ENCODE measurements around the gene MAPK12.
"Not testable (repeated sequence)": the region's sequence is repeated elsewhere in the genome, so short reads cannot be mapped to it uniquely, and the experiment has no call there.

MAPK12 gene

GRCh38 chr22:50280022-50280707, 18.7 kb upstream of the MAPK12 start:
- Histone ChIP-seq H3K36me3 (ENCODE audit: control insufficient read depth, insufficient read depth, low read length) (peaks cover 87% of the 10 kb centered on the region), H3K9ac (ENCODE audit: low read depth, low read length) (no peak overlapping the region), H3K4me3 (ENCODE audit: low read depth, low read length) (no peak overlapping the region), H3K9me3 (ENCODE audit: control insufficient read depth, insufficient read depth, low read length) (peaks cover 7% of the 10 kb centered on the region; the same call in 1 of the 2 replicates), H3K27ac (ENCODE audit: low read depth, low read length) (no peak overlapping the region), H3K4me1 (ENCODE audit: control insufficient read depth, insufficient read depth, low read length) (no peaks in the 10 kb centered on the region), H3K27me3 (ENCODE audit: control insufficient read depth, insufficient read depth, low read length) (no peaks in the 10 kb centered on the region)

- Histone ChIP-seq H3K9me3 (ENCODE audit: control insufficient read depth, insufficient read depth, low read length) (peaks cover 7% of the 10 kb centered on the region; the same call in 1 of the 2 replicates), H3K27me3 (ENCODE audit: control insufficient read depth, insufficient read depth, low read length) (no peaks in the 10 kb centered on the region), H3K9ac (ENCODE audit: low read depth, low read length) (no peak overlapping the region), H3K27ac (ENCODE audit: low read depth, low read length) (no peak overlapping the region), H3K4me1 (ENCODE audit: control insufficient read depth, insufficient read depth, low read length) (no peaks in the 10 kb centered on the region), H3K36me3 (ENCODE audit: control insufficient read depth, insufficient read depth, low read length) (peaks cover 85% of the 10 kb centered on the region), H3K4me3 (ENCODE audit: low read depth, low read length) (no peak overlapping the region)
Observed at GRCh38 chr22:50278956-50279619, 17.6 kb upstream of the MAPK12 start.

GRCh38 chr22:50278461-50278860, 17.0 kb upstream of the MAPK12 start:
- no peaks in the 10 kb centered on the region for H3K27me3 ChIP-seq (ENCODE audit: control insufficient read depth, insufficient read depth, low read length)
- H3K4me3 ChIP-seq (ENCODE audit: low read depth, low read length), result no peak overlapping the region
- H3K4me1 ChIP-seq (ENCODE audit: control insufficient read depth, insufficient read depth, low read length), result no peaks in the 10 kb centered on the region
- no peak overlapping the region for H3K27ac ChIP-seq (ENCODE audit: low read depth, low read length)
- peaks cover 7% of the 10 kb centered on the region; the same call in 1 of the 2 replicates for H3K9me3 ChIP-seq (ENCODE audit: control insufficient read depth, insufficient read depth, low read length)
- peaks cover 82% of the 10 kb centered on the region for H3K36me3 ChIP-seq (ENCODE audit: control insufficient read depth, insufficient read depth, low read length)
- H3K9ac ChIP-seq (ENCODE audit: low read depth, low read length), result no peak overlapping the region

GRCh38 chr22:50277761-50278160, 16.3 kb upstream of the MAPK12 start:
- Histone ChIP-seq H3K36me3 (ENCODE audit: control insufficient read depth, insufficient read depth, low read length) (peaks cover 75% of the 10 kb centered on the region), H3K27ac (ENCODE audit: low read depth, low read length) (no peak overlapping the region), H3K4me3 (ENCODE audit: low read depth, low read length) (no peak overlapping the region), H3K4me1 (ENCODE audit: control insufficient read depth, insufficient read depth, low read length) (no peaks in the 10 kb centered on the region), H3K27me3 (ENCODE audit: control insufficient read depth, insufficient read depth, low read length) (no peaks in the 10 kb centered on the region; the same call in 1 of the 2 replicates), H3K9me3 (ENCODE audit: control insufficient read depth, insufficient read depth, low read length) (peaks cover 7% of the 10 kb centered on the region; the same call in 1 of the 2 replicates), H3K9ac (ENCODE audit: low read depth, low read length) (no peak overlapping the region)

GRCh38 chr22:50276143-50276542, 14.7 kb upstream of the MAPK12 start:
- peaks cover 4% of the 10 kb centered on the region for H3K27me3 ChIP-seq (ENCODE audit: control insufficient read depth, insufficient read depth, low read length)
- H3K36me3 ChIP-seq (ENCODE audit: control insufficient read depth, insufficient read depth, low read length), result peaks cover 59% of the 10 kb centered on the region
- peaks cover 7% of the 10 kb centered on the region; the same call in 1 of the 2 replicates for H3K9me3 ChIP-seq (ENCODE audit: control insufficient read depth, insufficient read depth, low read length)
- no peak overlapping the region for H3K9ac ChIP-seq (ENCODE audit: low read depth, low read length)
- no peak overlapping the region for H3K4me3 ChIP-seq (ENCODE audit: low read depth, low read length)
- no peaks in the 10 kb centered on the region for H3K4me1 ChIP-seq (ENCODE audit: control insufficient read depth, insufficient read depth, low read length)
- no peak overlapping the region for H3K27ac ChIP-seq (ENCODE audit: low read depth, low read length)

- H3K36me3 ChIP-seq (ENCODE audit: control insufficient read depth, insufficient read depth, low read length), result peaks cover 53% of the 10 kb centered on the region
Observed at GRCh38 chr22:50275181-50276055, 13.9 kb upstream of the MAPK12 start.

GRCh38 chr22:50274771-50275170, 13.3 kb upstream of the MAPK12 start:
- H3K27ac ChIP-seq (ENCODE audit: low read depth, low read length), result no peak overlapping the region
- peaks cover 47% of the 10 kb centered on the region for H3K36me3 ChIP-seq (ENCODE audit: control insufficient read depth, insufficient read depth, low read length)
- peaks cover 17% of the 10 kb centered on the region for H3K27me3 ChIP-seq (ENCODE audit: control insufficient read depth, insufficient read depth, low read length)

More at GRCh38 chr22:50275181-50276055, 13.9 kb upstream of the MAPK12 start:
- Histone ChIP-seq H3K27me3 (ENCODE audit: control insufficient read depth, insufficient read depth, low read length) (peaks cover 11% of the 10 kb centered on the region), H3K4me3 (ENCODE audit: low read depth, low read length) (no peak overlapping the region), H3K9me3 (ENCODE audit: control insufficient read depth, insufficient read depth, low read length) (peaks cover 7% of the 10 kb centered on the region; the same call in 1 of the 2 replicates), H3K9ac (ENCODE audit: low read depth, low read length) (no peak overlapping the region), H3K4me1 (ENCODE audit: control insufficient read depth, insufficient read depth, low read length) (no peaks in the 10 kb centered on the region), H3K27ac (ENCODE audit: low read depth, low read length) (no peak overlapping the region)

GRCh38 chr22:50274311-50274710, 12.8 kb upstream of the MAPK12 start:
- Histone ChIP-seq H3K27ac (ENCODE audit: low read depth, low read length) (no peak overlapping the region), H3K36me3 (ENCODE audit: control insufficient read depth, insufficient read depth, low read length) (peaks cover 43% of the 10 kb centered on the region), H3K4me1 (ENCODE audit: control insufficient read depth, insufficient read depth, low read length) (no peaks in the 10 kb centered on the region)

More at GRCh38 chr22:50274771-50275170, 13.3 kb upstream of the MAPK12 start:
- peaks cover 7% of the 10 kb centered on the region; the same call in 1 of the 2 replicates for H3K9me3 ChIP-seq (ENCODE audit: control insufficient read depth, insufficient read depth, low read length)
- H3K4me3 ChIP-seq (ENCODE audit: low read depth, low read length), result no peak overlapping the region
- no peaks in the 10 kb centered on the region for H3K4me1 ChIP-seq (ENCODE audit: control insufficient read depth, insufficient read depth, low read length)
- H3K9ac ChIP-seq (ENCODE audit: low read depth, low read length), result no peak overlapping the region

GRCh38 chr22:50273781-50274180, 12.3 kb upstream of the MAPK12 start:
- H3K27ac ChIP-seq (ENCODE audit: low read depth, low read length); H3K4me1 ChIP-seq (ENCODE audit: control insufficient read depth, insufficient read depth, low read length); H3K9ac ChIP-seq (ENCODE audit: low read depth, low read length); H3K9me3 ChIP-seq (ENCODE audit: control insufficient read depth, insufficient read depth, low read length); H3K4me3 ChIP-seq (ENCODE audit: low read depth, low read length): not testable (repeated sequence)
- peaks cover 37% of the 10 kb centered on the region for H3K36me3 ChIP-seq (ENCODE audit: control insufficient read depth, insufficient read depth, low read length)
- peaks cover 27% of the 10 kb centered on the region for H3K27me3 ChIP-seq (ENCODE audit: control insufficient read depth, insufficient read depth, low read length)

More at GRCh38 chr22:50274311-50274710, 12.8 kb upstream of the MAPK12 start:
- H3K9ac ChIP-seq (ENCODE audit: low read depth, low read length), result no peak overlapping the region
- peaks cover 7% of the 10 kb centered on the region; the same call in 1 of the 2 replicates for H3K9me3 ChIP-seq (ENCODE audit: control insufficient read depth, insufficient read depth, low read length)
- H3K4me3 ChIP-seq (ENCODE audit: low read depth, low read length), result no peak overlapping the region
- peaks cover 21% of the 10 kb centered on the region for H3K27me3 ChIP-seq (ENCODE audit: control insufficient read depth, insufficient read depth, low read length)

GRCh38 chr22:50273352-50273751, 11.9 kb upstream of the MAPK12 start:
- H3K9ac ChIP-seq (ENCODE audit: low read depth, low read length); H3K27ac ChIP-seq (ENCODE audit: low read depth, low read length); H3K9me3 ChIP-seq (ENCODE audit: control insufficient read depth, insufficient read depth, low read length); H3K4me3 ChIP-seq (ENCODE audit: low read depth, low read length); H3K4me1 ChIP-seq (ENCODE audit: control insufficient read depth, insufficient read depth, low read length): not testable (repeated sequence)
- Histone ChIP-seq H3K36me3 (ENCODE audit: control insufficient read depth, insufficient read depth, low read length) (peaks cover 33% of the 10 kb centered on the region), H3K27me3 (ENCODE audit: control insufficient read depth, insufficient read depth, low read length) (peaks cover 31% of the 10 kb centered on the region)

Data from HUES48 (cell line).